ENCODE results near the gene ACTL7A. TPM values are rescaled to one million over a fixed set of nuclear protein-coding genes. Genes with fewer than 3 reads are reported as not detected.
"Not testable (repeated sequence)": the region's sequence is repeated elsewhere in the genome, so short reads cannot be mapped to it uniquely, and the experiment has no call there.

Gene ACTL7A
- total RNA-seq, 1 donor, result not detected

DNA sequence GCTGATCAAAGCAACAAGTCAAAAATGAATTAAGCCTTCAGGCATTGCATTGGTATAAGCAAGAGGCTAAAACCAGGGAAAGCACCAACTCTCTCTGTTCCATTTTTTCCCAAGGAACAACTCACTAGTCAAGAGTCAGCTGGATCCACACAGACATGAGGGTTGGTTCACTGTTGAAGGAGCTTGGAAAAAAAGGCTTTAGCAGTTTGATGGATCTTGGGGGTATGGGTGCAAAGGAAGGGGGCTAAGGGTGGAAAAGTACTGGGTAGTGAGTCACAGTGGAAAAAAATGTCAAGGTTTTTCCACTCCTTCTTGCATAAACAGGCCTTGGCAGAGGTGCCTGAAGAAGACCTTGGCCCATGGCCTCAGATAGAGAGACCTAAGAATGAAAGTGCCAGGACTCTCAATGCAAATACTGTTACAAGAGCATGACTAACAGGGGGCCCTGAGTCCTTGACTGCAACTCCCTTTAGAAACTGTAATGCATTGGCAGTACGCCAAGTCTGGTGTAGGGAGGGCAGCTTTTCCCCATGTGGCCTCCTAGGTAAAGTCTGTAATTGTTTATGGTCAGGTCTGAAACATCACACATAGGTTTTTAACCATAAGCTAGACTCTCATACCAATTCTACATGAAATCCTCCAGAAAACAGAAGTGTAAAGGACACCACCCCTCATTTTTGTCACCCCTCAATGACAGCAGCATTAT lies 23.7 kb downstream of the ACTL7A start:
- no peaks in the 10 kb centered on the region for H3K9me3 ChIP-seq (ENCODE audit: low read depth, low read length)
- peaks cover 10% of the 10 kb centered on the region for H3K4me1 ChIP-seq (ENCODE audit: insufficient read depth, low read length)
- DNase-seq (ENCODE audit: insufficient read length, low spot score, missing footprints), result no peak
- TF ChIP-seq, protein P1, sequence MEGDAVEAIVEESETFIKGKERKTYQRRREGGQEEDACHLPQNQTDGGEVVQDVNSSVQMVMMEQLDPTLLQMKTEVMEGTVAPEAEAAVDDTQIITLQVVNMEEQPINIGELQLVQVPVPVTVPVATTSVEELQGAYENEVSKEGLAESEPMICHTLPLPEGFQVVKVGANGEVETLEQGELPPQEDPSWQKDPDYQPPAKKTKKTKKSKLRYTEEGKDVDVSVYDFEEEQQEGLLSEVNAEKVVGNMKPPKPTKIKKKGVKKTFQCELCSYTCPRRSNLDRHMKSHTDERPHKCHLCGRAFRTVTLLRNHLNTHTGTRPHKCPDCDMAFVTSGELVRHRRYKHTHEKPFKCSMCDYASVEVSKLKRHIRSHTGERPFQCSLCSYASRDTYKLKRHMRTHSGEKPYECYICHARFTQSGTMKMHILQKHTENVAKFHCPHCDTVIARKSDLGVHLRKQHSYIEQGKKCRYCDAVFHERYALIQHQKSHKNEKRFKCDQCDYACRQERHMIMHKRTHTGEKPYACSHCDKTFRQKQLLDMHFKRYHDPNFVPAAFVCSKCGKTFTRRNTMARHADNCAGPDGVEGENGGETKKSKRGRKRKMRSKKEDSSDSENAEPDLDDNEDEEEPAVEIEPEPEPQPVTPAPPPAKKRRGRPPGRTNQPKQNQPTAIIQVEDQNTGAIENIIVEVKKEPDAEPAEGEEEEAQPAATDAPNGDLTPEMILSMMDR (IDR thresholded peaks at IDR 0.05; ENCODE audit: extremely low read depth, low read depth, low read length), result no peak
- H2AFZ ChIP-seq (ENCODE audit: low read length), result no peak overlapping the region
- H3K27ac ChIP-seq (ENCODE audit: low read depth, low read length), result no peak overlapping the region
- H3K79me2 ChIP-seq (ENCODE audit: insufficient read depth, low read length), result no peaks in the 10 kb centered on the region
- H3K27me3 ChIP-seq (ENCODE audit: insufficient read depth, low read length), result no peaks in the 10 kb centered on the region
- H3K36me3 ChIP-seq (ENCODE audit: insufficient read depth, low read length), result peaks cover 39% of the 10 kb centered on the region
- no peaks in the 10 kb centered on the region for H4K20me1 ChIP-seq (ENCODE audit: insufficient read depth, low read length)
- no peak overlapping the region for H3K4me2 ChIP-seq (ENCODE audit: insufficient read depth, low read length)
- no peak overlapping the region for H3K4me3 ChIP-seq (ENCODE audit: insufficient read depth, low read length)

DNA sequence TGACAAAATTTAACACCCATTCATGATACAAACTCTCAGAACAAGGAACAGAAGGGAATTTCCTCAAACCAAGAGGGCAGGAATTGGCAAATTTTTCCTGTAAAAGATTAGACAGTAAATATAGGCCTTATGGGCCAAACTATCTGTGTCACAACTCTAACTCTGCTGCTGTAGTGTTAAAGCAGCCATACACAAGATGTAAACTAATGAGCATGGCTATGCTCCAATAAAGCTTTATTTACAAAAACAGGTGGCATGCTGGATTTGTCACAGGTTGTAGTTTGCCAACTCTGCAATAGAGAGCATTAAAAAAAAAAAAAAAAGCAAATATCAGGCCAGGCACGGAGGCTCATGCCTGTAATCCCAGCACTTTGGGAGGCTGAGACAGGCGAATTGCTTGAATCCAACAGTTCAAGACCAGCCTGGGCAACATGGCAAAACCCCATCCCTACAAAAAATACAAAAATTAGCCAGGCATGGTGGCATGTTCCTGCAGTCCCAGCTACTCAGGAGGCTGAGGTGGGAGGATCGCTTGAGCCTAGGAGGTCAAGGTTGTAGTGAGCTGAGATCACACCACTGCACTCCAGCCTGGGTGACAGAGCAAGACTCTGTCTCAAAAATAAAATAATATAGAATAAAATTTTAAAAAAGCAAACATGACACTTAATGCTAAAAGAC lies 24.7 kb downstream of the ACTL7A start:
- H3K27me3 ChIP-seq (ENCODE audit: insufficient read depth, low read length); H3K4me3 ChIP-seq (ENCODE audit: insufficient read depth, low read length); DNase-seq (ENCODE audit: insufficient read length, low spot score, missing footprints); H2AFZ ChIP-seq (ENCODE audit: low read length); H3K4me2 ChIP-seq (ENCODE audit: insufficient read depth, low read length); H4K20me1 ChIP-seq (ENCODE audit: insufficient read depth, low read length); H3K79me2 ChIP-seq (ENCODE audit: insufficient read depth, low read length); H3K9me3 ChIP-seq (ENCODE audit: low read depth, low read length); H3K27ac ChIP-seq (ENCODE audit: low read depth, low read length): not testable (repeated sequence)
- H3K4me1 ChIP-seq (ENCODE audit: insufficient read depth, low read length), result peaks cover 10% of the 10 kb centered on the region
- peaks cover 43% of the 10 kb centered on the region for H3K36me3 ChIP-seq (ENCODE audit: insufficient read depth, low read length)

DNA sequence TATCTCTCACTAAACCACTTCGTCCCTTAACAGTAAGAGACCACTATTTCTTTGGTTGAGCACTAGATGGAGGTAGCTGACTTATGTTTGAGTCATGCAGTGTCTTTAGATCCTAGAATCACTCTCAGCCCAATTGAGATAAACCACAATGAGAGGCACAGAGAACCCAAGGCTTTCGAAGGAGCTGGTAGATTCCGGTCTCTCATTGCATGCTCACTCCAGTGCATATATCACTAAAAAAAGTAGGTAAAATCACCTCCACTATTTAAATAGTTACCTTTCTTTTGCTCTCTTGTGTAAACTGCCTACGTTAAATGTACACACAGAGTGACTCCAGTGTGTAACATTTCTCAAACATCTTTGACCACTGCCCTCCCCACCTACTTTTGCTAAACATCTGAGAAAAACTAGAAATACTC lies 27.6 kb downstream of the ACTL7A start:
- H3K9me3 ChIP-seq (ENCODE audit: low read depth, low read length), result no peaks in the 10 kb centered on the region
- DNase-seq (ENCODE audit: insufficient read length, low spot score, missing footprints), result no peak
- TF ChIP-seq, protein P1 (IDR thresholded peaks at IDR 0.05; ENCODE audit: extremely low read depth, low read depth, low read length), result peak; percentile 44

DNA sequence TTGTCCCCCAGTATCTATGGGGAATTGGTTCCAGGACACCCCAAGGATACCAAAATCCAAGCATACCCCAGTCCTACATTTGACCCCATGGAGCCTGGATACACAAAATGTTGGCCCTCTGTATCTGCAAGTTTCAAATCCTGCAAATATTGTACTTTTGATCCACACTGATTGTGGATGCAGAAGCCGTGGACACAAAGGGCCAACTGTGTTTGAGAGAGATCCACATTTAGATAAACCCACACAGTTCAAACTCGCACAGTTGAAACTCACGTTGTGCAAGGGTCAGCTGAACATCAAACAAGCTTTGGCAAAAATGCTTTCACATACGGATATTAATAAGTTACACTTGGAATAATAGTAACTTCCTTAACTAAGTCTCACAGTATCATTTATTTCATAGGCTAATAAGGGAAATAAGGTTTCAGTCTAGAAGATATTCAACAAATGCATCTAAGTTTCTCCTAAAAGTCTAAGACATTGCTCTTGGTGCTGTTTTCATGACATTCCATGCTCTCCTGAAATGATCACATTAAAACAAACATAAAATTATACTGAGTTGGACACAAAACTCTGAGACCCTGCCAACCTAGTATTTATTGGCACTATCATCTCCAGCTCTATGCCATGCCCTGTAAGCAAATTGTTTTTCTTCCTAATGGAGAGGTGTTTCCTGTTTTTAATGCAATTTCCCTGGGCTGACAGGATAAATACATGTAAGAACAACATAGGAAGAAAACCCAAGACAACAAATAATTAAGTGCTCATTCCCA lies 32.3 kb downstream of the ACTL7A start:
- TF ChIP-seq, protein P1 (IDR thresholded peaks at IDR 0.05; ENCODE audit: extremely low read depth, low read depth, low read length), result no peak

More for the DNA sequence above, 27.6 kb downstream of the ACTL7A start:
- H3K79me2 ChIP-seq (ENCODE audit: insufficient read depth, low read length), result no peaks in the 10 kb centered on the region
- H2AFZ ChIP-seq (ENCODE audit: low read length), result no peak overlapping the region
- H3K27ac ChIP-seq (ENCODE audit: low read depth, low read length), result no peak overlapping the region
- no peaks in the 10 kb centered on the region for H3K27me3 ChIP-seq (ENCODE audit: insufficient read depth, low read length)
- no peak overlapping the region for H3K4me2 ChIP-seq (ENCODE audit: insufficient read depth, low read length)
- no peaks in the 10 kb centered on the region for H4K20me1 ChIP-seq (ENCODE audit: insufficient read depth, low read length)
- H3K4me1 ChIP-seq (ENCODE audit: insufficient read depth, low read length), result peaks cover 10% of the 10 kb centered on the region
- peaks cover 65% of the 10 kb centered on the region for H3K36me3 ChIP-seq (ENCODE audit: insufficient read depth, low read length)
- H3K4me3 ChIP-seq (ENCODE audit: insufficient read depth, low read length), result no peak overlapping the region

More for the DNA sequence above, 32.3 kb downstream of the ACTL7A start:
- Histone ChIP-seq H2AFZ (ENCODE audit: low read length) (no peak overlapping the region), H3K4me1 (ENCODE audit: insufficient read depth, low read length) (no peaks in the 10 kb centered on the region), H3K36me3 (ENCODE audit: insufficient read depth, low read length) (peaks cover 76% of the 10 kb centered on the region), H4K20me1 (ENCODE audit: insufficient read depth, low read length) (no peaks in the 10 kb centered on the region), H3K9me3 (ENCODE audit: low read depth, low read length) (no peaks in the 10 kb centered on the region), H3K4me2 (ENCODE audit: insufficient read depth, low read length) (no peak overlapping the region), H3K79me2 (ENCODE audit: insufficient read depth, low read length) (no peaks in the 10 kb centered on the region), H3K27ac (ENCODE audit: low read depth, low read length) (no peak overlapping the region), H3K4me3 (ENCODE audit: insufficient read depth, low read length) (no peak overlapping the region), H3K27me3 (ENCODE audit: insufficient read depth, low read length) (no peaks in the 10 kb centered on the region)
- no peak for DNase-seq (ENCODE audit: insufficient read length, low spot score, missing footprints)
